ENCODE results near the gene PYDC1. TPM values are rescaled to one million over a fixed set of nuclear protein-coding genes. Genes with fewer than 3 reads are reported as not detected.

PYDC1 gene
- total and polyA plus RNA-seq, 2 experiments from 2014 or later = 1.8 TPM; not detected in 1

GRCh38 chr16:31199430-31200041 is 17.4 kb downstream of the PYDC1 start (continued):
- TF ChIP-seq ZNF462 (CRISPR knock-in tag; IDR thresholded peaks at IDR 0.05) (no peak), ZNF331 (CRISPR knock-in tag; IDR thresholded peaks at IDR 0.05; ENCODE audit: low read depth) (no peak)

- DNase-seq (ENCODE audit: low spot score) (no peak), ATAC-seq (no peak)
- no peak overlapping the region for H2AFZ ChIP-seq
- peaks cover 68% of the 10 kb centered on the region for H4K20me1 ChIP-seq (replicated peaks; ENCODE audit: insufficient read depth)
- no peak overlapping the region for H3K4me2 ChIP-seq
- peaks cover 15% of the 10 kb centered on the region for H3K4me1 ChIP-seq (ENCODE audit: insufficient read depth)
- no peak for TF ChIP-seq EZH2phosphoT487 (IDR thresholded peaks at IDR 0.05; ENCODE audit: unreplicated experiment)
- no peak for TF ChIP-seq POLR2AphosphoS5 (IDR thresholded peaks at IDR 0.05; ENCODE audit: low read depth)
- no peak for TF ChIP-seq CTCF (conservative IDR thresholded peaks at IDR 0.05; ENCODE audit: low read depth in 2 of 2)
- TF ChIP-seq REST (IDR thresholded peaks at IDR 0.05; ENCODE audit: unreplicated experiment) = no peak
- 0 out of 2 replicates have a peak overlapping the region, but pooled peaks have one; percentile 74 for H3K27ac ChIP-seq (ENCODE audit: low read depth)
- peaks cover 32% of the 10 kb centered on the region for H3K36me3 ChIP-seq (ENCODE audit: insufficient read depth)
- H3K27me3 ChIP-seq (ENCODE audit: insufficient read depth) = peaks cover 7% of the 10 kb centered on the region
- H3F3A ChIP-seq (replicated peaks; ENCODE audit: low read depth) = peaks cover 73% of the 10 kb centered on the region
- H3K4me3 ChIP-seq = no peak overlapping the region
- H3K9me3 Mint-ChIP-seq = peaks cover 3% of the 10 kb centered on the region; the same call in 2 of the 3 replicates
- H3K27me3 Mint-ChIP-seq (ENCODE audit: insufficient read depth, low read depth, poor library complexity) = peaks cover 28% of the 10 kb centered on the region
- peaks cover 65% of the 10 kb centered on the region for H3K36me3 Mint-ChIP-seq (ENCODE audit: low read depth)
- peaks cover 15% of the 10 kb centered on the region for H3K4me1 Mint-ChIP-seq
- H3K27ac Mint-ChIP-seq = peak overlapping the region; percentile 17; the same call in 1 of the 2 replicates
- H3K79me2 ChIP-seq (replicated peaks; ENCODE audit: insufficient read depth) = peaks cover under 1% of the 10 kb centered on the region; the same call in 1 of the 2 replicates
- H3K4me3 Mint-ChIP-seq = no peak overlapping the region
- no peaks in the 10 kb centered on the region for H3K9me2 ChIP-seq (ENCODE audit: insufficient read depth)
Observed at GRCh38 chr16:31198207-31198882, 18.6 kb downstream of the PYDC1 start.
